ENCODE results near the gene SMYD3. TPM values are rescaled to one million over a fixed set of nuclear protein-coding genes. Genes with fewer than 3 reads are reported as not detected.

The SMYD3 gene
- total and polyA plus RNA-seq, 10 of the 15 experiments (the other 5 are each of a cell fraction or from before 2014, with no cell fraction given): 18.3 to 54.0 (median 24.8) TPM

DNA sequence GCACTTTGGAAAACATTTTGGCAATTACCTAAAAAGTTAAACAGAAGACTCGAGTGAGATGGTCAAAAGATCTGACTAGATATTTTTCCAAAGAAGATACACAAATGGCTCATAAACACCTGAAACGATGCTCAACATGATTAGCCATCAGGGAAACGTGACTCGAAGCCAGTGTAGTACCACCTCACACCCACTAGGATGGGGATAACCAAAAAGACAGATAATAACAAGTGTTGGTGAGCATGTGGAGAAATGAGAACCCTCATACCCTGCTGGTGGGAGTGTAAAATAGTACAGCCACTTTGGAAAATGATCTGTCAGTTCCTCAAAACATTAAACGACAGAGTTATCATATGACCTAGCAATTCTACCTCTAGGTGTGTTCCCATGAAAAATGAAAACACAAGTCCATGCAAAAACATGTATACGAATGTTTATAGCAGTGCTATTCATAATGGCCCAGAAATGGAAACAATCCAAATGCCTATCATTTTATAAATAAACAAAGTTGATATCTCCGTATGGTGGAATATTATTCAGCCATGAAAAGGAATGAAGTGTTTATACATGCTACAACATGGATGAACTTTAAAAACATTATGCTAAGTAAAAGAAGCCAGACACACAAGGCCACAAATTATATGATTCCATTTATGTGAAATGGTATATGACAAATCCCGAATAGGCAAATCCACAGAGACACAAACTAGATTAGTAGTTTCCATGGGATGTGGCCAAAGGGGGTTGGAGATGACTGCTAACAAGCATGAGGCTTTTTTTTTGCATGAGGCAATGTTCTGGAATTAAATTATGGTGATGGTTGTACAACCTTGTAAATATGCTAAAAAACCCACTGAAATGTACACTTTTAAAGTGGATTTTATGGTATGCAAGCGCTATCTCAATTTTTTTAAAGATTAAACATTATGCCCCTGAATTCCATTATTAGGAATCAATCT is 727.0 kb downstream of the SMYD3 start (continued):
- no peak for TF ChIP-seq ZBTB40 (IDR thresholded peaks at IDR 0.05; ENCODE audit: borderline replicate concordance)
- no peak for TF ChIP-seq NFXL1 (IDR thresholded peaks at IDR 0.05; ENCODE audit: borderline replicate concordance)
- TF ChIP-seq CREB1 (IDR thresholded peaks at IDR 0.05; ENCODE audit: low read depth): no peak
- TF ChIP-seq MTA3 (IDR thresholded peaks at IDR 0.05; ENCODE audit: borderline replicate concordance, low read length): no peak
- no peak for TF ChIP-seq ELK1 (IDR thresholded peaks at IDR 0.05; ENCODE audit: low read depth, low read length)

DNA sequence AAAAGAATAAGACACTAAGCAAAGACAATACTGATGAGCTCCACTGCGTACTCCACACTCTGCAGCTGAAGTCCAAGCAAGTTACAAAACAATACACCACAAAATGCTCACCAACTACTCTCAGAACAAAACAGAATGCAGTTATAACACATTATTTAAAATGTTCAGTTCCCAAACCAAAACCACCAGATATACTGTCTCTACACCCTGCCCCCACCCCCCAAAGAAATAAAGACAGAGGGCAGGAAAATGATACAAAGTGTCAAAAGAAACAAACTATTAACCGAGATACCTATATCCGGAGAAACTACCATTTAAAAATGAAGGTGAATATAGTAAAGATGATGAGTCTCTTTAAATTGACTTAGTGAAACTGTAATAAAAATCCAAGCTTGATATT is 729.3 kb downstream of the SMYD3 start:
- CTCF ChIA-PET: interaction anchor here (0.9 kb wide), 1 partner anchor 226 kb away, joined by 3 read pairs; no protein-coding TSS in a partner anchor
- Histone ChIP-seq H2AFZ (ENCODE audit: control insufficient read depth, low read depth, low read length) (no peak overlapping the region), H3K27ac (ENCODE audit: control insufficient read depth, insufficient read depth) (no peak overlapping the region), H4K20me1 (ENCODE audit: control insufficient read depth, insufficient read depth) (no peaks in the 10 kb centered on the region), H3K9me3 (replicated peaks; ENCODE audit: control insufficient read depth, insufficient read depth, low read length) (no peaks in the 10 kb centered on the region), H3K4me2 (ENCODE audit: control insufficient read depth, insufficient read depth) (no peak overlapping the region), H3K27me3 (replicated peaks in 1 of 2; ENCODE audit: control insufficient read depth in 2 of 2, insufficient read depth in 2 of 2, low read length in 1 of 2) (no peaks in the 10 kb centered on the region), H3K79me2 (ENCODE audit: control insufficient read depth, insufficient read depth, low read length) (no peaks in the 10 kb centered on the region), H3K4me3 (no peak overlapping the region), H3K9ac (ENCODE audit: control insufficient read depth, insufficient read depth, low read length) (no peak overlapping the region), H3K4me1 (ENCODE audit: control insufficient read depth, insufficient read depth, low read length) (no peaks in the 10 kb centered on the region), H3K36me3 (ENCODE audit: control insufficient read depth in 2 of 2, insufficient read depth in 2 of 2, low read length in 1 of 2) (no peaks in the 10 kb centered on the region)
- POLR2A ChIA-PET: no interaction called here
- in situ Hi-C loops (cut with MboI) (no loop called here), intact Hi-C loops (cut with micrococcal nuclease; ENCODE audit: unreplicated experiment) (no loop called here)
- 93% methylated on average over 3 of the region's 3 CpGs for WGBS (ENCODE audit: insufficient coverage, insufficient replicate concordance, low lambda C conversion rate, missing lambda C conversion rate)
- SMC1A ChIA-PET (ENCODE audit: uncharacterized antibody, unreplicated experiment): interaction anchor here (1.0 kb wide), 2 partner anchors 22 to 132 kb away, joined by 3 to 4 read pairs; no protein-coding TSS in a partner anchor
- ATAC-seq: no peak
- no peak for FAIRE-seq
- DNase-seq (ENCODE audit: low read depth, low spot score): no peak
- no TSS peak for BruUV-seq (replicated peaks)
- RAD21 ChIA-PET (ENCODE audit: unreplicated experiment): no interaction called here
- TF ChIP-seq ZBTB40 (IDR thresholded peaks at IDR 0.05; ENCODE audit: borderline replicate concordance) (no peak), ZBED1 (IDR thresholded peaks at IDR 0.05; ENCODE audit: borderline replicate concordance) (no peak), KDM1A (IDR thresholded peaks at IDR 0.05; ENCODE audit: borderline replicate concordance) (no peak), NFYB (IDR thresholded peaks at IDR 0.05; ENCODE audit: insufficient read depth, low read depth, low read length) (no peak), NFXL1 (IDR thresholded peaks at IDR 0.05; ENCODE audit: borderline replicate concordance) (no peak), SREBF2 (IDR thresholded peaks at IDR 0.05; ENCODE audit: low read length) (no peak)
